Measurements from ENCODE around the gene PHGDH.

PHGDH gene

DNA sequence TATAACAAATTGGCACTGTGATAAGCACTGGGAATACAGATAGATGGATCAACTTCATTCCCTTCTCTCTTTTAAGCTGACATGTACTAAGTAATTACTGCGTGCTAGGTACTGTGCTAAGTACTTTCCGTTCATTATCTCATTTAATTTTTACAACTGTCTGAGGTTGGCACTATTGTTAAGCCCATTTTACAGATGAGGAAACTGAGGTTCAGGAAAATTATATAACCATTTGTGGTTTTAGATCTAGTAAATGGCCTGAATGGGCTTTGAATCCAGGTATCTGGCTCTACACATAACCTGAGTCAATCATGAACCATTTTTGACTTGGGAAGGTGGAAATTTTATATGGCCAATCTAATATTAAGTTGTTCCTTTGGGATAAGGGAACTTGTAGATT lies 60.6 kb downstream of the PHGDH start:
- TF ChIP-seq, protein P1, sequence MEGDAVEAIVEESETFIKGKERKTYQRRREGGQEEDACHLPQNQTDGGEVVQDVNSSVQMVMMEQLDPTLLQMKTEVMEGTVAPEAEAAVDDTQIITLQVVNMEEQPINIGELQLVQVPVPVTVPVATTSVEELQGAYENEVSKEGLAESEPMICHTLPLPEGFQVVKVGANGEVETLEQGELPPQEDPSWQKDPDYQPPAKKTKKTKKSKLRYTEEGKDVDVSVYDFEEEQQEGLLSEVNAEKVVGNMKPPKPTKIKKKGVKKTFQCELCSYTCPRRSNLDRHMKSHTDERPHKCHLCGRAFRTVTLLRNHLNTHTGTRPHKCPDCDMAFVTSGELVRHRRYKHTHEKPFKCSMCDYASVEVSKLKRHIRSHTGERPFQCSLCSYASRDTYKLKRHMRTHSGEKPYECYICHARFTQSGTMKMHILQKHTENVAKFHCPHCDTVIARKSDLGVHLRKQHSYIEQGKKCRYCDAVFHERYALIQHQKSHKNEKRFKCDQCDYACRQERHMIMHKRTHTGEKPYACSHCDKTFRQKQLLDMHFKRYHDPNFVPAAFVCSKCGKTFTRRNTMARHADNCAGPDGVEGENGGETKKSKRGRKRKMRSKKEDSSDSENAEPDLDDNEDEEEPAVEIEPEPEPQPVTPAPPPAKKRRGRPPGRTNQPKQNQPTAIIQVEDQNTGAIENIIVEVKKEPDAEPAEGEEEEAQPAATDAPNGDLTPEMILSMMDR (IDR thresholded peaks at IDR 0.05), result no peak

DNA sequence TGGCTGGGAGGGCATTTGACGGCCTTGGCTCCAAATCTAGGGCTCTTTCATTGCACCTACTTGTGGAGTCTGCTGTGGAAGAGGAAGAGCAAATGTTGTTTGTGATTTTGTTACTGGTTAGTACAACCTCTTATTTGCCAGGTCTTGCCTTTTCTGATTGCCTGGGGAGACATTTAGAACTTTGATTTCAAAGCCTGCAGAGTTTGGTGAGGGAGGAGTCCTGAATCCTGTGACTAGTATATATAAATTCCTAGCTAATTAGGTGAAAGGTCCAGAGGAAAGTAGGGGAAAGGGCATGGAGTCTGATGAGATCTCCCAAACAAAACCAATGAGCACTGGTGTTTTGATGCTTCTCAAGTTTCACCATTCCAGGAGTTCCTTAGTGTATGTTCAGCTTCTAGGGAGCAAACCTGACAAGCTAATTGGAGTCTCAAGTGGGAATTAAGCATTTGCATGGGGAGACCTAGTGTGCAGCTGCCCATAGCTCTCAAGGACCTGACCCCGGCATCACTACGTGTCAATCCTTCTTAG lies 62.0 kb downstream of the PHGDH start:
- TF ChIP-seq, protein P1 (IDR thresholded peaks at IDR 0.05), result no peak

DNA sequence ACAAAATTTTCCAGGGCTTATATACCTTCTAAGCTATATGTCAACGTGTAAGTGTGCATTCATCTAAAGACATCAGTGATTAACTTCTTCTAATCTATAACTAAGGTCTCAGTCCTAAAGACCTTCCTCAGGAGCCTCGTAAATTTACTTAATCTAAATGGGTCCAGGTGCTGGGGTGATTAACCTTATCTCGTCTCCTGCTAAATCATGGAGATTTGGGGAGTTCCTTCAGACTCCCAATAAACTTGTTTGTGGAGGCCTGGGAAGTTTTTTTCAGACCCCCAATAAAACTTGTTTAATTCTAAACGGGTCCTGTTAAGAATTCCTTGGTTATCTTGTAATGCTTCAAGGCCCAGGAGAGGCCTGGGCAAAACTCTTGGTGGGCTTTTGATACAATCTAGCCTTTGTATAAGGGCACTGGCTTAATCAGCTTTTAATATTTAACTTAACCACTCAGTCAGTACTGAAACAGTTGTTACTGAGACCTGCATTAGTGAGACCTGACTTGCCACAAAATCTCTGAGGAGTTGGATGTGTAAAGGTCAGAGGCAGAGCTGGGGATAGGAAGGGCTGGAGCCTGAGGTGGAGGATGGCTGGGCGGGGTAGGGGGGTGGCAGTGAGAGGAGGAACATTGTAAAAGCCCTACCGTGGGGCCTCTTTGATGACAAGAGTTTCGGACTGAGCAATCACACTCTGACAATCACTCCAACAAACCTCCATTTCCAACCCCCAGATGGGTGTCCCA lies 63.2 kb downstream of the PHGDH start:
- TF ChIP-seq, protein P1 (IDR thresholded peaks at IDR 0.05), result no peak

DNA sequence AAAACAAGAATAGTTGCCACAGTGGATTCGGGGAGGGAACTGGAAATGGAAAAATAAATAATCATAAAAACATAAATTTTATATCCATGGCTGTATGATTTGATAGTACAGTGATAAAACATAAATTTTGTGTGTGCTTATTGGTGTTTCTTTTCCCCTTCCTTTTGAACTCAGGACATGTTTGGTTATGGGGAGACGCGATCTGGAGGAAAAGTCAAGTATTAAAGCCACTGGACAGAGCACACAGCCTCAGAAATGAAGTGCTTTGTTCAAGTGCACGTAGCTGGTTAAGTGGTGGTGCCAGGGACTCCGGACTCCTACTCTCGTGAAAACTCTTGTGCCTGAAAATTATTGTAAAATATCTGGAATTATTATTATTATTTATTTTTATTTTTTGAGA lies 66.6 kb downstream of the PHGDH start:
- TF ChIP-seq, protein P1 (IDR thresholded peaks at IDR 0.05), result no peak

DNA sequence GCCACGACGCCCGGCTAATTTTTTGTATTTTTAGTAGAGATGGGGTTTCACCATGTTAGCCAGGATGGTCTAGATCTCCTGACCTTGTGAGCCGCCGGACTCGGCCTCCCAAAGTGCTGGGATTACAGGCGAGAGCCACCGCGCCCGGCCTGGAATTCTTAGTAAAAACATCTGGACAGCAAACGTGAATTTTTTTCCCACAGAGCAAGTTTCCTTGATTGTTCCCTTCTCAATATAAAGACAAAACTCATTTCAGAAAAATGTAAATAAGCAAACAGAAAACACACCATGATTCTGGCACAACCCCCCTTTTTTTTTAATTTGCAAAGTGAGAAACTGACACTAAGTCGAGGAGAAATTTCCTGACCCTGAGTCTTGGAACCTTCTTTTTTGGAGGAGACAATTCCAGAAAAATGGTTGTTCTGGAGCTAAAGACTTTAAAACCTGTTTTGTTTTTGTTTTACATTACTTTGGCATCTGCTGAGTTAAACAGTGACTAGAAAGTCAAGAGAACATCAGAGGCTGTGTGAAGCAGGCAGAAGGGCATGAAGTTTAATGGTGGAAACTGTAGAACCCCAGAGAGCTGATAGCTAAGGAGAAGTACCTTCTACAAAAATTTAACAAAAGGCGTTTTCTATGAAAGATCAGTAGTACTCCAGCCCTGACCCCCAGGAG lies 67.3 kb downstream of the PHGDH start:
- TF ChIP-seq, protein P1 (IDR thresholded peaks at IDR 0.05), result no peak

DNA sequence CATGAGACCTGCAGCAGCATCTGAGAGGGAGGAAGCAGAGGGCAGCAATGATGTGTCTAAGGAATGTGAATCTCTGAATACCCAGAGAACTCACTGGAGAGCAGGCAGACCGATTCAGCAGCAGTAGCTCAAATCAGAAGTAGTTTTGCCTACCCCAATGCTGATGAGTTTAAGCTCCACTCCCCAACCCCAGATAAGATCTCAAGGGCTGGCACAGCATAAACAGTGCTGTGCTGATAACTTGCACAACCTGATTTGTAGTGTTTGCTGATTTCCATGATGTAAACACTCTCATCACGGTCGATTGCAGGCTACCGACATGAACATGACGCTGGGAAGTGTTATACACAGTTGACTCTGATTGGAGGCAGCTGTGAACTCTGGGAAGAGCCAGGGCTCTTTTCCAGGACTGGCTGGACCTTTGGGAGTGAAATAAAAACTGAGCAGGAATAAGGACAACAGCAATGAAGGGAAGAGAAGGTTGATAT lies 68.2 kb downstream of the PHGDH start:
- TF ChIP-seq, protein P1 (IDR thresholded peaks at IDR 0.05), result no peak

DNA sequence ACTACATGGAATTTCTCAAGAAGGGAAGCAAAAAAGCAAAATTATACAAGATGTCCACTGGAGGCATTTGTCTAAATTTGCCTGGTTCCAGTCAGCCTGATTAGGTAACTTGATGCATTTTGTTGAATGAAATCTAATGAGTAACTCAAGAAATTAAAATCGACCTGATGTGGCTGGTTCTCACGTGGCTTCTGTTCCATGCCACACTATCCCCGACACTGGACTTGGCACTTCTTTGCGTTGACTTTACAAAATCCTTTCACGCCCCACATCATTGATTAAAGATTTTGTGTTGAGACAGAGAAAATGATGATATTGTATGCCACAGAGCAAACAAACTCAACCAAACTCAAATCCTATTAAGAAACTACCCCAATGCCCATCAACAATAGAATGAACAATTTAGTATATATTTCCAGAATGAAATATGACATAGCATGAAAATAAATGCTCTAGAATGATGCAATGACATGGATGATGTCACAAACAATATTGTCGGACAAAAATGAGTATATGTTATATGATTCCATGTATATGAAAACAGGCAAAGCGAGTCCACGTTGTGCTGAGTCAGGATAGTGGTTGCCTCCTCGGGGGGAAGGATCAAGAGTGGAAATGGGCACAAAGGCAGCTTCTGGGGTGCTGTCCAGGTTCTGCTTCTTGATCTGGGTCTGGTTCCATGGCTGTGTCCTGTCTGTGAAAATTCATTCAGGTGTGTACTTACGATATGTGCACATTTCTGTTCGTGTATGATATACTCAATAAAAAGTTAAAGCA lies 69.9 kb downstream of the PHGDH start:
- TF ChIP-seq, protein P1 (IDR thresholded peaks at IDR 0.05), result no peak
